ENCODE data around the gene SLC34A1. TPM values are rescaled to one million over a fixed set of nuclear protein-coding genes. Genes with fewer than 3 reads are reported as not detected.
"Not testable (repeated sequence)": the region's sequence is repeated elsewhere in the genome, so short reads cannot be mapped to it uniquely, and the experiment has no call there.

SLC34A1 gene
- total RNA-seq, 1 donor from 2014 or later, result not detected

DNA sequence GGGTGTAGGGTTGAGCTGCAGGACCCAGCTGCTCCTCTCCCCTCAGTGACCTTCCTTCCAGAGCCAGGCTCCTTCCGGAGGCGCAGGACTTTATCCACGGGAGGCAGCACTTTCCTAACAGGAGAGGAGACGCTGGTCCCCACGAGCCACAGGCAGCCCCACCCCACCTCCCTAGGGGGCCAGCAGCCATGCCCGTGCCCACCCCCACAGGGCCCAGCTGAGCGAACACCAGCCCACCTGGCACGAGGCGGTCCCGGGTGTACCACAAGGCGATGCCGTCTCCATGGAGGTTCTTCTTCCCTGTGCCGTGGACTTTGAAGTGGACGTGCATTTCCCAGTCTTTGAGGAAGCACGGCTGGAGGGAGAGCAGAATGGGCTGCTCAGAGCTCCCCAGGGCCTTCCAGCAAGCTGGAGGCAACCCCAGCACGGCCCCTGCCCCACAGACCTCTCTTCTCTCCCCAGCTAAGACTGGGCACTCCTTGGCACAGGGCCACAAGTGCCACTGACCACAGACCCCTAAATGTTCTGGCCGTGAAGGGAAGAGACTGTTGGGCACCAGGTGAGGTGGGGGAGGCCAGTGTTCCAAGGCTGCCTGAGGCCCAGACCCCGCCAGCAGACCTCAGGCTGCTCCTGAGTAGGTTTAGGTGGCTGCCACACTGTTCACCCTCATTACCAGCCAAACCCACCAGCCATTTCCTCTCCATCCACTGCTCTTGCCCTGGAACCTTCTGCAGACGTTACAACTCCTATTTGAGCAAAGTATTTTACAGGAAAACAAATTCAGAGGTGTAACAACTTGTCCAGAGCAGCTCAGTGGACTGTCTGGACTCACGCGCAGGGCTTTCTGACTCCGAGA is 45.8 kb upstream of the SLC34A1 start:
- no peak for DNase-seq (ENCODE audit: low spot score, unreplicated experiment)
- H3K36me3 Mint-ChIP-seq (ENCODE audit: insufficient read depth), result peaks cover 31% of the 10 kb centered on the region
- H3K27ac Mint-ChIP-seq, result no peak overlapping the region
- H3K27me3 Mint-ChIP-seq, result no peaks in the 10 kb centered on the region
- TF ChIP-seq CTCF (IDR thresholded peaks at IDR 0.05; ENCODE audit: unreplicated experiment), result no peak
- no peaks in the 10 kb centered on the region for H3K4me1 Mint-ChIP-seq (ENCODE audit: low read depth)
- H3K4me3 Mint-ChIP-seq (ENCODE audit: low read depth), result no peak overlapping the region
- no peaks in the 10 kb centered on the region for H3K9me3 Mint-ChIP-seq (ENCODE audit: low read depth)

DNA sequence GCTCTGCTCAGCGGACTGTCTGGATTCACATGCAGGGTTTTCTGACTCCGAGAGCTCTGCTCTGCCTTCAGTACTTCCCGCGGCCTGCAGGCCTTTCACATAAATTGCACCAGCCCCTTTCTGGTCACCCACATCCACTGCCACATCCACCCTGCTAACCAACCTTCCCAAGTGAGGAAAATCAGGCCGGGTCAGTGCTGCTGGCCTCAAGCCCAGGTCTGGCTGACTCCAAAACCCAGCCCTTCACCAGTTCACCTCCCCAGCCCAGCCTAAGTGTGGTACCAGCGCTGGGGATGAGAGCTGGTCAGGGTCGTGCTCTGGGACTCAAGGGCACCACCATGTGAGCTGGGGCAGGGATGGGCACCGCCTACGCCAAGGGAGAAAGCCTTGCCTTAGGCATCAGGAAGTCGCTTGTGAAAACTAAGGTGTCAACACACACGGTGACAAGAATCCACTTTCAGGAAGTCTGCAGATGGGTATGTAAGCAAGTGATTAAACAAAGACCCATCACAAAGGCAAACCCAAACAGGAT is 45.1 kb upstream of the SLC34A1 start:
- Mint-ChIP-seq H3K27ac (no peak overlapping the region), H3K4me1 (ENCODE audit: low read depth) (no peaks in the 10 kb centered on the region), H3K36me3 (ENCODE audit: insufficient read depth) (peaks cover 28% of the 10 kb centered on the region), H3K27me3 (no peaks in the 10 kb centered on the region), H3K9me3 (ENCODE audit: low read depth) (no peaks in the 10 kb centered on the region), H3K4me3 (ENCODE audit: low read depth) (no peak overlapping the region)
- no peak for DNase-seq (ENCODE audit: low spot score, unreplicated experiment)
- TF ChIP-seq CTCF (IDR thresholded peaks at IDR 0.05; ENCODE audit: unreplicated experiment), result no peak

- not testable (repeated sequence) for H3K27ac Mint-ChIP-seq; H3K4me1 Mint-ChIP-seq (ENCODE audit: low read depth); H3K4me3 Mint-ChIP-seq (ENCODE audit: low read depth); H3K9me3 Mint-ChIP-seq (ENCODE audit: low read depth); DNase-seq (ENCODE audit: low spot score, unreplicated experiment); H3K27me3 Mint-ChIP-seq
- peaks cover 15% of the 10 kb centered on the region for H3K36me3 Mint-ChIP-seq (ENCODE audit: insufficient read depth)
These were observed 41.2 kb upstream of the SLC34A1 start for GRCh38 chr5:177343000-177343399.

GRCh38 chr5:177343777-177344176 is 40.5 kb upstream of the SLC34A1 start:
- TF ChIP-seq CTCF (IDR thresholded peaks at IDR 0.05; ENCODE audit: unreplicated experiment), result no peak
- Mint-ChIP-seq H3K27ac (no peak overlapping the region), H3K9me3 (ENCODE audit: low read depth) (no peaks in the 10 kb centered on the region), H3K36me3 (ENCODE audit: insufficient read depth) (peaks cover 15% of the 10 kb centered on the region), H3K27me3 (no peaks in the 10 kb centered on the region), H3K4me1 (ENCODE audit: low read depth) (peaks cover 3% of the 10 kb centered on the region), H3K4me3 (ENCODE audit: low read depth) (no peak overlapping the region)
- DNase-seq (ENCODE audit: low spot score, unreplicated experiment), result no peak

- Mint-ChIP-seq H3K4me1 (ENCODE audit: low read depth) (peaks cover 9% of the 10 kb centered on the region), H3K27ac (no peak overlapping the region), H3K4me3 (ENCODE audit: low read depth) (no peak overlapping the region), H3K27me3 (no peaks in the 10 kb centered on the region), H3K9me3 (ENCODE audit: low read depth) (no peaks in the 10 kb centered on the region), H3K36me3 (ENCODE audit: insufficient read depth) (peaks cover 13% of the 10 kb centered on the region)
- no peak for DNase-seq (ENCODE audit: low spot score, unreplicated experiment)
- no peak for TF ChIP-seq CTCF (IDR thresholded peaks at IDR 0.05; ENCODE audit: unreplicated experiment)
These were observed 39.3 kb upstream of the SLC34A1 start for GRCh38 chr5:177344891-177345290.

DNA sequence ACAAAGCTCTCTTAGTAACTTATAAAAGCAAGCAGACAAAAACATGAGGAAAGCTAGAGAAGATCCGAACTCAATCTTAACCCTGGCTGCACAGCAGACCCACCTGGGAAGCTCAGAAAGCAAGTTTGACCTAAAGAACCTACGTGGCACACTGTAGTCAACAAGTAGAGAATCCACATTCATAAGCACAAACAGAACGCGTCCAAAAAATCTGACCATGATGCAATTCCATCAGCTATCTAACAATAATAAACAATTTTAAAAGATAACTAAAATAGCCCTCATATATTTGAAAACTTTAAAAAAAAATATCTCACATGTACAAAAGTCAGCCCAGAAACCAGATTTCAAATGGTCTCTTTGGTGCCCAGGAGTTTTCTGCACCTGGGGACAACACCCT is 37.4 kb upstream of the SLC34A1 start:
- peaks cover 6% of the 10 kb centered on the region for H3K36me3 Mint-ChIP-seq (ENCODE audit: insufficient read depth)
- DNase-seq (ENCODE audit: low spot score, unreplicated experiment), result no peak
- no peaks in the 10 kb centered on the region for H3K9me3 Mint-ChIP-seq (ENCODE audit: low read depth)
- peaks cover 18% of the 10 kb centered on the region for H3K4me1 Mint-ChIP-seq (ENCODE audit: low read depth)
- no peak for TF ChIP-seq CTCF (IDR thresholded peaks at IDR 0.05; ENCODE audit: unreplicated experiment)
- H3K27ac Mint-ChIP-seq, result no peak overlapping the region
- no peak overlapping the region for H3K4me3 Mint-ChIP-seq (ENCODE audit: low read depth)
- no peaks in the 10 kb centered on the region for H3K27me3 Mint-ChIP-seq
